ENCODE results near the gene IL11RA. TPM values are rescaled to one million over a fixed set of nuclear protein-coding genes. Genes with fewer than 3 reads are reported as not detected.

IL11RA gene
- total RNA-seq, 2 experiments from 2014 or later = 117 TPM

DNA sequence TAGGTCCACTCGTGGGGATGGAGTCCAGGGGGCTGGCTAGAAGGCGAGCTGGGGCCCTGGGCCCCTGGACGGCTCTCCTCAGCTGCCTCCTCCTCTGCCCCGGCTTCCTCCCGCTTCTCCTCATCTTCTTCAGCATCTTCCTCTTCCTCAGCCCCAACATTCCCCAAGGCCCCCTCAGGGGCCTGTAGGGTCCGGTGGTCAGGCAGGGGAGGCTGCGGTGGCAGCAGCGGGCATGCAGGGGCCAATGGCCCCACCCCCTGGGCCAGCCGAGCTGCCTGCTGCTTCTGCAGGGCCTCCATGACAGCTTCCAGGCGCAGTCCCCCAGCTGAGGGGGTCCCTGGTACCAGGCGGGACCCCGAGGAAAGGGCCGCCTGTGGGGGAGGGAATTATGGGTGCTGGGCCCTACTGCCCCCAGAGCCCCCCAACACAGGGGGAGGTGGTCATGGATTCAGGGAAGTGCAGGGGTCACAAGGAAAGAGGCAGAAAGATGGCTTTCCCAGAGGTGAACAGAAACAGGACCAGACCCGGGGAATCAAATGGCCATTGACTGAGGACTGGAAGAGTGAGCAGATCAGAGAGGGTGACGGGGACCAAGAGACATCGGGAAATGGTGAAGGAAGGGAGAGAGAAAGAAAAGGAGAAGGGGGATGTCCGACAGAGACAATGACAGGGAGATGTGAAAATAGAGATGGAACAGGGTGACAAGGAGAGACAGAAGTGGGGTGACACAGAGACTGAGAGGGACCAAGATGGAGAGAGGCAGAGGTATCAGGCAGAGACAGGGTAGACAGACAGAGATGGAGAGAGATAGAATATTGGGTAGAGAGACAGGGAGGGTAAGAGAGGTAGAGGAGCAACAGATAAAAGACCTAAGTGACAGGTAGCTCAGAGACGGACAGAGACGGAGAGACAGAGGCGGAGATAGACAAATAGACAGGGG lies 24.0 kb upstream of the IL11RA start:
- ChIA-PET POLR2A (interaction anchor here (2.3 kb wide), 1 partner anchor 10 kb away, joined by 11 read pairs; the partner anchor contains the start of gene SIGMAR1), CTCF (interaction anchor here (1.0 to 2.6 kb wide), 3 partner anchors 12 to 24 kb away, joined by 5 to 6 read pairs (median 5); partner anchors contain the start of gene GALT)
- peaks cover 60 to 62% of the 10 kb centered on the region in 2 experiments for H3K27me3 ChIP-seq (ENCODE audit: control insufficient read depth in 1 of 2, insufficient read depth in 2 of 2, low read length in 2 of 2)

DNA sequence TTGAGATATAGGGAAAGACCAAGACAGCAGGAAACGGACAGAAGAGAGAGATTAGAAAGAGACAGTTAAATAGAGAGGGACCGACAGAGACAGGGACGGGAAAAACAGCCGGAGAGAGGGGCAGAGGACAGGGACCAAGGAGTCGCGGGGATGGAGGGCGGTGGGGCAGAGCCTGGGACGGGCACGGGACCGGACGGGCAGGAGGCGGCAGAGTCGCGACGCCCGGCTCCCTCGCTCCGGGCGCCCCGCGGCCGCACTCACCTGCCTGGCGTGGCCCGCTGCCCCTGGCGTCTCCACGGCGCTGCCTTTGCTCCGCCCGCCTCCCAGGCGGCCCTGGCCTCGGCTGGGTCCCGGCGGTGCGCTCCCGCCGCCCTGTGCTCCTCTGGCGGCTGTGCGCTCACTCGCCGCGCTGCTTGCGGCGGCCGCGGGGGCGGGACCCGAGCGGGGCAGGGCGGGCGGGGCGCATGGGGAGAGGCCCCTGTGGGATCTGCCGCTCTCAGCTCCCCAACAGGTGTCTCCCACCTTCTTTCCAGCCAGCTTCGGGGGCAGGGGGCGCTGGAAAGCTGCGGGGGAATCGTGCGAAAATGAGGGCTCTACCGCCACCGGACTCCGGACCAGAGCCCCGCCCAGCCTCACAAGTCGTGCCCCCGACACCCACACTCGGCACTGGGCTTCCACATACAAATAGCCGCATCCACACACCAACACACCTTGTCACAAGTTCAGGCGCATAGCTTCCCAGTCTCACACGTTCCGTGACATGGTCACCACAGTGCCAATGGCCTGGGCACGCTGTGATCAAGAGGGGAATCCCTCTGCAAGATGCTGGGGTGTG lies 23.1 kb upstream of the IL11RA start, which contains the start of gene ARID3C:
TSS of gene ARID3C (minus strand) at position 411 of the 835 bp plus-strand sequence. CDS start 1,052 bp downstream, outside the sequence.
- Histone ChIP-seq H3K4me1 (ENCODE audit: insufficient read depth, low read length) (peaks cover 29% of the 10 kb centered on the region), H3K9me3 (ENCODE audit: control insufficient read depth in 1 of 2, insufficient read depth in 1 of 2, low read length in 2 of 2) (peaks cover 0 to 16% of the 10 kb centered on the region in 2 experiments), H3K27ac (ENCODE audit: low read depth in 1 of 2, low read length in 2 of 2) (no peak within 1 kb of the TSS), H3K36me3 (ENCODE audit: insufficient read depth, low read length) (no peaks in the 10 kb centered on the region), H3K4me3 (ENCODE audit: low read length) (peak within 1 kb of the TSS; percentile 35), H3K27me3 (ENCODE audit: control insufficient read depth in 1 of 2, insufficient read depth in 2 of 2, low read length in 2 of 2) (peaks cover 53 to 55% of the 10 kb centered on the region in 2 experiments)
- ChIA-PET POLR2A (interaction anchor here (1.2 to 2.3 kb wide), 4 partner anchors 9 to 18 kb away, joined by 3 to 11 read pairs (median 4); partner anchors contain the start of genes GALT, RPP25L and SIGMAR1), CTCF (interaction anchor here (0.8 to 2.6 kb wide), 3 partner anchors 18 to 25 kb away, joined by 3 to 6 read pairs (median 5); partner anchors contain the start of gene GALT)
- Mint-ChIP-seq H3K4me1 (ENCODE audit: low read depth) (peaks cover 27% of the 10 kb centered on the region), H3K27ac (no peak within 1 kb of the TSS), H3K36me3 (ENCODE audit: low read depth) (no peaks in the 10 kb centered on the region), H3K27me3 (peaks cover 64% of the 10 kb centered on the region), H3K4me3 (peak within 1 kb of the TSS; percentile 81), H3K9me3 (no peaks in the 10 kb centered on the region)
- TF ChIP-seq, protein P1, sequence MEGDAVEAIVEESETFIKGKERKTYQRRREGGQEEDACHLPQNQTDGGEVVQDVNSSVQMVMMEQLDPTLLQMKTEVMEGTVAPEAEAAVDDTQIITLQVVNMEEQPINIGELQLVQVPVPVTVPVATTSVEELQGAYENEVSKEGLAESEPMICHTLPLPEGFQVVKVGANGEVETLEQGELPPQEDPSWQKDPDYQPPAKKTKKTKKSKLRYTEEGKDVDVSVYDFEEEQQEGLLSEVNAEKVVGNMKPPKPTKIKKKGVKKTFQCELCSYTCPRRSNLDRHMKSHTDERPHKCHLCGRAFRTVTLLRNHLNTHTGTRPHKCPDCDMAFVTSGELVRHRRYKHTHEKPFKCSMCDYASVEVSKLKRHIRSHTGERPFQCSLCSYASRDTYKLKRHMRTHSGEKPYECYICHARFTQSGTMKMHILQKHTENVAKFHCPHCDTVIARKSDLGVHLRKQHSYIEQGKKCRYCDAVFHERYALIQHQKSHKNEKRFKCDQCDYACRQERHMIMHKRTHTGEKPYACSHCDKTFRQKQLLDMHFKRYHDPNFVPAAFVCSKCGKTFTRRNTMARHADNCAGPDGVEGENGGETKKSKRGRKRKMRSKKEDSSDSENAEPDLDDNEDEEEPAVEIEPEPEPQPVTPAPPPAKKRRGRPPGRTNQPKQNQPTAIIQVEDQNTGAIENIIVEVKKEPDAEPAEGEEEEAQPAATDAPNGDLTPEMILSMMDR (IDR thresholded peaks at IDR 0.05) = no peak
- ATAC-seq (ENCODE audit: poor library complexity) (peak; percentile 93), DNase-seq (peak in 10 of 14 experiments; percentile 19 to 77 (median 40))
- intact Hi-C loops (cut with DNase I, micrococcal nuclease) = no loop called here

More for the DNA sequence above, 24.0 kb upstream of the IL11RA start:
- Histone ChIP-seq H3K27ac (ENCODE audit: low read depth in 1 of 2, low read length in 2 of 2) (no peak overlapping the region), H3K4me1 (ENCODE audit: insufficient read depth, low read length) (peaks cover 34% of the 10 kb centered on the region), H3K9me3 (ENCODE audit: control insufficient read depth in 1 of 2, insufficient read depth in 1 of 2, low read length in 2 of 2) (peaks cover 0 to 23% of the 10 kb centered on the region in 2 experiments), H3K36me3 (ENCODE audit: insufficient read depth, low read length) (no peaks in the 10 kb centered on the region), H3K4me3 (ENCODE audit: low read length) (peak overlapping the region; percentile 34)
- intact Hi-C loops (cut with DNase I, micrococcal nuclease) = no loop called here
- TF ChIP-seq, protein P1 (IDR thresholded peaks at IDR 0.05) = no peak
- ATAC-seq (ENCODE audit: poor library complexity) = no peak
- peaks cover 72% of the 10 kb centered on the region for H3K27me3 Mint-ChIP-seq
- H3K4me3 Mint-ChIP-seq = peak overlapping the region; percentile 71
- DNase-seq = no peak
- no peak overlapping the region for H3K27ac Mint-ChIP-seq
- H3K9me3 Mint-ChIP-seq = no peaks in the 10 kb centered on the region
- peaks cover 29% of the 10 kb centered on the region for H3K4me1 Mint-ChIP-seq (ENCODE audit: low read depth)
- no peaks in the 10 kb centered on the region for H3K36me3 Mint-ChIP-seq (ENCODE audit: low read depth)

DNA sequence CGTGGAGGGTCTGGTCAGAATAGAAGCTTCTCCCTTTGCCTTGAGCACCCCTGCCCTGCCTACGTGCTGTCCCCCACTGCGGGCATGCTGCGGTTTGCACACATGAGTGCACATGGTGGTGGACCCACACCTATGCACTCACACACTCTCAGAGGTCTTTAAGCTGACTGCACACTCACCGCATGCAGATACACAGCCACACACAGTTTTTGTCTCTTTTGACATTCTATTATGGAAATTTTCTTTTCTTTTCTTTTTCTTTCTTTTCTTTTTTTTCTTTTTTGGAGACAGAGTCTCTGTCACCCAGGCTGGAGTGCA lies 22.5 kb upstream of the IL11RA start:
- Mint-ChIP-seq H3K4me1 (ENCODE audit: low read depth) (peaks cover 28% of the 10 kb centered on the region), H3K27ac (no peak overlapping the region), H3K27me3 (peaks cover 58% of the 10 kb centered on the region), H3K4me3 (peak overlapping the region; percentile 81), H3K9me3 (no peaks in the 10 kb centered on the region), H3K36me3 (ENCODE audit: low read depth) (no peaks in the 10 kb centered on the region)
- no peak for ATAC-seq (ENCODE audit: poor library complexity)
- Histone ChIP-seq H3K4me1 (ENCODE audit: insufficient read depth, low read length) (peaks cover 27% of the 10 kb centered on the region), H3K27me3 (ENCODE audit: control insufficient read depth in 1 of 2, insufficient read depth in 2 of 2, low read length in 2 of 2) (peaks cover 47 to 49% of the 10 kb centered on the region in 2 experiments), H3K4me3 (ENCODE audit: low read length) (peak overlapping the region; percentile 35), H3K9me3 (ENCODE audit: control insufficient read depth in 1 of 2, insufficient read depth in 1 of 2, low read length in 2 of 2) (peaks cover 0 to 13% of the 10 kb centered on the region in 2 experiments), H3K27ac (ENCODE audit: low read depth in 1 of 2, low read length in 2 of 2) (no peak overlapping the region), H3K36me3 (ENCODE audit: insufficient read depth, low read length) (no peaks in the 10 kb centered on the region)
- ChIA-PET POLR2A (interaction anchor here (1.2 to 2.3 kb wide), 4 partner anchors 8 to 18 kb away, joined by 3 to 11 read pairs (median 4); partner anchors contain the start of genes GALT, RPP25L and SIGMAR1), CTCF (interaction anchor here (0.8 to 2.6 kb wide), 3 partner anchors 17 to 26 kb away, joined by 3 to 6 read pairs (median 5); partner anchors contain the start of gene GALT)
- DNase-seq = no peak
- intact Hi-C loops (cut with DNase I, micrococcal nuclease) = no loop called here
- TF ChIP-seq, protein P1 (IDR thresholded peaks at IDR 0.05) = no peak

Data from CD4-positive, alpha-beta T cell (primary cell).